Right lobe of liver (tissue), 4 donors: ENCODE results near the gene LDLRAD4.

Experiments
- POLR2A ChIP-seq: fragments of 450-650 bp; IDR thresholded peaks from one replicate; pipeline ENCODE4 v1.6.1; 2017; ENCODE audit warnings: antibody characterized with exemption, mild to moderate bottlenecking
- TF ChIP-seq, protein P1 (sequence below), 4 donors: fragments of 200-600 bp in 3 of 4; fragments of 450-650 bp in 1 of 4; IDR thresholded peaks; one replicate each; pipeline versions ENCODE4 v1.5.1 to v1.8.0; 2016 to 2022; ENCODE audit warnings: antibody characterized with exemption in 4 of 4, mild to moderate bottlenecking in 2 of 4
- donor health status: DM: no; HTN: no; CAD: no.
- donor health status: DM: no; HTN: no; CAD: no.
- donor health status: DM: no; HTN: yes; CAD: no.

DNA sequence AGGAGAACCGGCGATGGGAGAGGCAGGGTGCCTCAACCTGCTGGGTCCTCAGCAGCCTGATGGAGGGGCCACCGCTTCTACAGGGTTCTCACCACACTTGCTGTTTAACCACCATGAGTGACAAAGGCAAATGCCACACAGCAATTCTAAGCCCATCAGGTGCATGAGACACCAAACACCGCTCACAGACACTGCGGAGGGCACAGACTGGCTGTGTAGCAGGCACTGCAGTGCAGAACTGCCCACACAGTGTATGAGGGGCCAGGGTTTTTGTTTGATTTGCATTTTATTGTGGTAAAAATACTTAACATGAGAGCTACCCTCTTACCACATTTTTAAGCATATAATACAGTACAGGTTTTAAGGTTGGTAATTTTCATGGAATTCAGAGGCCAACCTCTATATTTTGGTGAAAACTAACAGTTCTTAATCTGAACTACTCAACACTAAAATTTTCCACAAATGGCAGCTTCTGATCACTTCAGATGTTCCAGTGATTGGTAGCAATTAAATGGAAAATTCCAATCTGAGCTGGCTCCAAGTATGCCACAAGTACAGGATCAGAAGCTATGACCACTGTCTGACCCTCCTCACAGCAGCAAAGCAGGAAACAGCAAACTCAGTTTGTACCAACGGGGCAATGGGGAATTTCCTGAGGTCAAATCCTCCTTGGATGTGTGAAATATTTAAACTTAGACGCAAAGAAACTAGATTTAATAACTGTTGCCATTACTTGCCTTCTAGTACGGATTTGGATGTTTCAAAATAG lies 440.1 kb downstream of the LDLRAD4 start:
- TF ChIP-seq POLR2A, result no peak
- TF ChIP-seq, protein P1, sequence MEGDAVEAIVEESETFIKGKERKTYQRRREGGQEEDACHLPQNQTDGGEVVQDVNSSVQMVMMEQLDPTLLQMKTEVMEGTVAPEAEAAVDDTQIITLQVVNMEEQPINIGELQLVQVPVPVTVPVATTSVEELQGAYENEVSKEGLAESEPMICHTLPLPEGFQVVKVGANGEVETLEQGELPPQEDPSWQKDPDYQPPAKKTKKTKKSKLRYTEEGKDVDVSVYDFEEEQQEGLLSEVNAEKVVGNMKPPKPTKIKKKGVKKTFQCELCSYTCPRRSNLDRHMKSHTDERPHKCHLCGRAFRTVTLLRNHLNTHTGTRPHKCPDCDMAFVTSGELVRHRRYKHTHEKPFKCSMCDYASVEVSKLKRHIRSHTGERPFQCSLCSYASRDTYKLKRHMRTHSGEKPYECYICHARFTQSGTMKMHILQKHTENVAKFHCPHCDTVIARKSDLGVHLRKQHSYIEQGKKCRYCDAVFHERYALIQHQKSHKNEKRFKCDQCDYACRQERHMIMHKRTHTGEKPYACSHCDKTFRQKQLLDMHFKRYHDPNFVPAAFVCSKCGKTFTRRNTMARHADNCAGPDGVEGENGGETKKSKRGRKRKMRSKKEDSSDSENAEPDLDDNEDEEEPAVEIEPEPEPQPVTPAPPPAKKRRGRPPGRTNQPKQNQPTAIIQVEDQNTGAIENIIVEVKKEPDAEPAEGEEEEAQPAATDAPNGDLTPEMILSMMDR (IDR thresholded peaks at IDR 0.05), result no peak
